NCI-H2029 treated with DMSO at 0.1 percent for 48 hours (cell line): ENCODE results near the gene CLSTN3.

Experiments
- DNase-seq: peaks from one replicate; lab custom pipeline; 2025; lab: John Stamatoyannopoulos, UW

The CLSTN3 gene

DNA sequence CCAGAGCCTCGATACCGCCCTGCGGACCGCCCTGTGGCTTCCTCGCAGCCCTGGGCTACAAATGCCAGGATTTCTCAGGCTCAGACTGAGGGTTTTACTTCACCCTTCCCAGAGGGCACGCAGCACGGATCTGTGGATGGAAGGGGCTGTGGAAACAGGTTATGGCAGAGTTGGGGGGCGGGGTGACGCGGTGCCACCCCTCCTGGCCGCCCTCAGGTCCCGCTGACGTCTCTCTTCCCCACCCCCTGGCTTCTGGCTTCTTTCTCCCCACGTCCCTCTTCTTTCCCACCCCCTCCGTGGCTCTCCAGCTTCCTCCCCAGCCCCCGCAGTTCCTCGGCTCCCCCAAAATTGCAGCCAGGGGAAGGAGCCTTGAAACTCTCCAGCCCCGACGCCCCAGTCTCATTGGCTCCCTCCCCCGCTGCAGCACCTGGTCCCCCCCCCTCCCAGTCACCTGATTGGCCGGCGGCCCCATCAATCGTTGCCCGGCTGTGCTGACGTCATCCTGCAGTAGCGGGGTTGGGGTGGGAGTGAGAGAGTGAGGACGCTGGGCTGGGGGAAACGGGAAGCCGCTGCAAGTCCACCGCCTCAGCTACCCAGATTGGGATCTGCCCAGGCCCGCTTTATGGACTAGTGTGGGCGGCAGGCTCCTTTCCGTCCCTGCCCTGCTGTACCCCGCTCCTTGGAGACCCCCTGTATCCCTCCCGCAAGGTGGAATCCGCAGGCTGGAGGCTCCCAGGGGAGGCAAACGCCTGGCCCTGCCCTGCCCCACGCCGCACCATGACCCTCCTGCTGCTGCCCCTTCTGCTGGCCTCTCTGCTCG lies at the start of gene CLSTN3:
Gene CLSTN3 (plus strand): TSS at position 500 of the 820 bp plus-strand sequence. CDS start 278 bp downstream, at position 778.
- DNase-seq = peak; percentile 32

DNA sequence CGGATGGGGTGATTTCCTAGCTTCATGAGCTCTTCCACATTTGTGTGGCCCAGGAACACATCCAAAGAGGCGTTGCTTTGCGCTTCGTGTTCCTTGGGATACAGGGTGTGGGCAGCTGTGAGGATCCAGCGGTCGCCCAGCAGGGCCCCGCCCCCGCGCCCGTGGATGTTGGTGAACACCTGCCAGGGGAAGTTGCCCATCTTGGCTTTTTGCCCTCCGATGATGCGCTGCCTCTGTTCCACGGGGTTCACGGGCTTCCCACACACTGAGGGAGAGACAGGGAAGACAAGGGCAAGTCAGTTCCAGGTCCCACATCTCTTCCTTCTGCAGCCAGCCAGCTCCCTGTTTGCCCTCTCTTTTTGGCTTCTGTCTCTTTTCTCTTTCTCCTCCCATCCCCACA lies 49.1 kb upstream of the CLSTN3 start:
- DNase-seq = no peak

DNA sequence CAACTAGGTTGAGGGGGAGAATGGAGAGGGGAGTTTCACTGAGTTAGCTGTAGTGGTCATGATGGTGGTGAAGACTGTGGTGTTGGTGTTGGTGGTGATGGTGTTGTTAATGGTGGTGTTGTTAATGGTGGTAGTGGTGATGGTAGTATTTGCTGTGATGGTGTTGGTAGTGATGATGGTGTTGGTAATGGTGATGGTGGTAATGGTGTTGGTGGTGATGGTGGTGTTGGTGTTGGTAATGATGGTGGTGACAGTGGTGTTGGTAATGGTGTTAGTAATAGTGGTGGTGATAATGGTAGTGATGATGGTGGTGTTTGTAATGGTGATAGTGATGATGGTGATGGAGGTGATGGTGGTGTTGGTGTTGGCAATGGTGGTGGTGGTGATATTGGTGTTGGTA lies 47.0 kb upstream of the CLSTN3 start:
- no peak for DNase-seq

DNA sequence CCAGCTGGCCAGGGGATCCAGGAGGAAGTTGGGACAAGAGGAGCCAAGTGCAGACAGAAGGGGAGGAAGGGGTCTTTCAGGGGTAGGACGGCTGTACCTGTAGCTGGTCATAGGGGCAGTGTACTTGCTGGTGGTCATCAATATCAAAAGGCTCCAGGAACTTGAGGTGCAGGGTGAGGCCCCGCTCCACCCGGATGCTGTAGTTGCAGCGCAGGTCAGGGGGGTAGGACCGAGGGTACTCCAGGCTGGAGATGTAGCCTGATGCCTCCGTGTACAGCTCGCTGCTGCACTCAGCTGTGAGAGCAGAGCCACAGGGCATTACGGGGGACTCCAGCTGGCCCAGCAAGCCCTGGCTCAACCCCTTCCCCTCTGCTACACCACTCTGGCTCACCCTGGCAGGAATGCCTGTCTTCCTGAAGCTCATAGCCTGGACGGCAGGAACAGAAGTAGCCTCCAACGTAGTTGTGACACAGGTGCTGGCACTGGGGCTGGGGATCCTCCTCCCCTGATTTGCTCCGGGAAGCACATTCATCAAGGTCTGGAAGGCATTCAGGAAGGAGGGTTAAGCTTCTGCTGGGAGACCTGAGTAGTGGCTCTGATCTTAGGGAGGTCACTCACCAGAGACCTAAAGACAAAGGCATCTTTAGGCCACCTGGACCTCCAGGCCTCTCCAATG lies 40.8 kb upstream of the CLSTN3 start:
- no peak for DNase-seq

DNA sequence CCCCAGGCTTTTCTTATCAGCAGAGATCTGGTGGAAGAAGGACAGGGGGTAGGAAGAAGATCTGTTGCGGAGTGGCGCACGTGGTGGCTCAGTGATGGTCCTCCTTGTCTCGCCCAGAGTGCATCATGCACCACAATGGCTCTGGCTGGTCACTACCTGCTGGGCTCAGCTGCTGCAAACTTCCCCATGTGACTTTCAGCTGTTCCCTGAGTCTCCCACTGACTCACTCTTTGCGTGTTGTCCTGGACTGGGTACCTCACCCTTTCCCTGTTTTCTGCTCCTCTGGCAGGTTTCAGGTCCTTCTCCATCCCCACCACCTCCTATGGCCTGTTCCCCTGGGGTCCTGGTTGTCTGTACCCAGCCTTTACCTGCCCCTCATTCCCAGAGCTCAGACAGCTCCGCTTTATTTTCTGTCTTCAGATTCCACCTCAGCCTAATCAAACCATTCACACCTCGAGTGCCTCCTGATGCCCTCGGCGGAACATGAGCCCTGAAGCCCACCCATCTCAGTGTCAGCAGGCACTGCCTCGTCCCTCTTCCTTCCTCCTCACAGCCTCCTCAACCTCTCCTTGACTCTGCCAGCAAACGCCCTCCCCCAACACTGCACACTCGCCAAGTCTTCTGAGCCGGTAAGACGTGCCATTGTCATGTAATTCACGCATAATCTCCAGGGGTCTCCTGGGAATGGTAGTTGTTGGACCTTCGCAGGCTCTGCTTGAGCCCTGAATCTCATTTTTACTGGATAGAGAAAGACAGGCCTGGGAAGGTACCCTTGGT lies 39.8 kb upstream of the CLSTN3 start:
- no peak for DNase-seq

DNA sequence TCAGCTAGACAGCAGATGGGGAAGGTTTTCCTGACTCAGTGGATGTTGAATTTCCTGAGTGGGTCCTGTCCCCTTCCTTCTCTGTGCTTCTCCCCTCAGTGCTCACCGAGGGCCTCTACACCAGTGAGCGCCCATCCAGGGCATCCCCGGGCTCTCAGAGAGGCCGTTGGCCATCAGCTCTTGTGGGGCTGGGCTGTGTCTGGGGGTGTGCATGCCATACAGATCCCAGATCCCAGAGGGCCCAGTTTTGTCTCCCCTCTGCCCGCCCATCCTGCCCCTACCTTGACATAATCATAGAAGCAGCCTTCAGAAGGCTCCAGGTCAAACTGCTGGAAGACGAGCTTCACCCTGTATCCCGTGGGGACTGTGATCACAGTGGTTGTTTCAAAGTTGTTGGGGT lies 39.0 kb upstream of the CLSTN3 start:
- DNase-seq = no peak

DNA sequence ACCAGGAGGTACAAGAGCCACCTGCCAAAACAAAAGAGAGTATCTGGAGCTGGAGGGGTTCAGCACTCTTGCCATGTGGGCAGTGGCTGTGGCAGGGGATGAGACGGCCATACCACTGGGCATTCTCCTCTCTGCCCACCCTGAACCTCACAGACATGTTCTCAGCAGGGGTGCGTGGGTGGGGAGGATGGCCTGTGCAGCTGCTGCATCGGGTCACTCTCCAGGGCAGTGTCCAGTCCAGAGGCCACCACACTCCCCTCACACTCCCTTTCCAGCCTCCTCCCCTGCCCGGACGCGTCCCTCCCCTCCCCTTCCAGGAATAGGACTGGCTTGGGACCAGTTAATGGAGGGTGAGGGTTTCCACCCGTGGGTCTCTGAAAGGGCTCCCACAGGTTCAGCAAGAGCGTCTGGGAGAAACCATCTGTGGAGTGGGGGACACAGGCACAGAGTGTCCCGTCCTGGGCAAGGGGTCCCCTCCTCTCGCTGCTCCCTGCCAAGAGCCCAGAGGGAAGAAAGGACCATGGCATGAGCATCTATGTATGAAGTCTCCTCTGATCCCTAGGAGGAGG lies 38.4 kb upstream of the CLSTN3 start:
- no peak for DNase-seq

DNA sequence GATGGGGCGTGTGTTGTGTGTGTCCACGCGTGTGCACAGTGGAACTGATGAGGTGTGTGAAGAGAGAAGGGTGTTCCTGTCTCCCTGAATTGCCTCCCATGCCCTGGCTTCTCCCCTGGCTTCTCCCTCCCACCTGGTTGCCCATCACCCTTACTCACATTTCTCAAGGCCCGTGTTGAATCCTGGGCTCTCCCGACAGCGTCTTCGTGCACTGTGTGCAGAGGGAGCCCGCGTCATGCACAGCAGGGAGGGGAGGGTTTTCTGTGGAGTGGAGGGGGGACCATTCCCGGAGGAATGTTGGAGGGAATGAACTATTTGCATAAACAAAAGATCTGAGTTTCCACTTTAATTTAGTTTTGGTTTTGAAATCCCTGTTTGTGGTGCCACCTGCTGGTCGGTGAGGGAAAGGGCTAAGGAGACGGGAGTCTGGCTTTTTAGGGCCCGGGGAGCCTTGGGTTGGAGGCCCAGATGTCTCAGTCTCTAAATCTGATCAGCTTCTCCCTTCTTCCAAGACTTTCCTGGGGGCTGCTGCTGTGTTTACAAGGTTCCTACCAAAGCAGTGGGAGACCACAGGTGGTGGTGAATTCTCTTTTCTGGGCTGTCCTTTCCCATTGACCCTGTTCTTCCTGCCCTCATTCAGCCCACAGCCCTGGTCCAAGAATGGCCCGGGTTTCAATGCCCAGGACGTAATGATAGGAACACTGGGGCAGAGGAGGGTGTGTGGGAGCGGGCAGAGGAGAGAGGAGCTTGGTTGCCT lies 37.8 kb upstream of the CLSTN3 start, which contains the start of gene C1R:
Gene C1R (minus strand): TSS at position 217 of the 757 bp plus-strand sequence. CDS start 57 bp downstream, at position 160.
- peak; percentile 21 for DNase-seq

DNA sequence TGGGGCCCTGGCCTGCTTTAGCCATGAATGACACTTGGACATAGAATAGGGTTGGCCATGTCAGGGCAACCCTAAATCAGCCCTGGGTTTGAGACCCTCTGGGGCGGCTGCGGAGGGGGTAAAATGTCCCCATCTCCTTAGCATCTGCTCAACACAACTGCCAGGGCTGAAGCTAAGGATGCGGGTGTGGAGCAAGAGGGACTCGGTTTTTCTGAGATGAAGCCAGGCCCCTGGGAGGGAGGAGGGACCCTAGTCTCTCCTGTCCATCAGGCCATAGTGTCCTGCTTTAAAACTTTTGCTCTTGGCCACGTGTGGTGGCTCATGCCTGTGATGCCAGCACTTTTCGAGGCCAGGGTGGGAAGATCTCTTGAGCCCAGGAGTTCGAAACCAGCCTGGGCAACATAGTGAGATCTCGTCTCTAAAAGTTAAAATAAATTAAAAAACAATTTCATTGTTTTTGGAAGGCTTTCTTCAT lies 37.1 kb upstream of the CLSTN3 start:
- no peak for DNase-seq

DNA sequence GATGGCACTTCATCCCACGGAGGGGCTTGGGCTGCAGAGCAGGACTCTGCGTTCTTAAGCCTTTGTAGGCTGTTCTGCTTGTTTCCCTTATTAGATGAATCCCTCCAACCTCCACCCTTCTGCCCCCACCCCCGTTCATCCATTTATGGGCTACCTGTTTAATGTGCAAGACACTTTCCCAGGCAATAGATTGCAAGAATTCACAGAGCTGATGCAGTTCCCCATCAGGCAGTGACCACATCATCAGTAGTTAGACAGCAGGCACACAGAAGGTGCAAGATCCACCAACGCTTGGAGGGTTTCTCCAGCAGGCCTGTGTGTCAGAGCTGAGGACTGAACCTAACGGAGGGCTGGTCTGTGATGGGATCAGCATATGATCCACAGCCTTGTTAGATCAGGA lies 36.7 kb upstream of the CLSTN3 start:
- no peak for DNase-seq

DNA sequence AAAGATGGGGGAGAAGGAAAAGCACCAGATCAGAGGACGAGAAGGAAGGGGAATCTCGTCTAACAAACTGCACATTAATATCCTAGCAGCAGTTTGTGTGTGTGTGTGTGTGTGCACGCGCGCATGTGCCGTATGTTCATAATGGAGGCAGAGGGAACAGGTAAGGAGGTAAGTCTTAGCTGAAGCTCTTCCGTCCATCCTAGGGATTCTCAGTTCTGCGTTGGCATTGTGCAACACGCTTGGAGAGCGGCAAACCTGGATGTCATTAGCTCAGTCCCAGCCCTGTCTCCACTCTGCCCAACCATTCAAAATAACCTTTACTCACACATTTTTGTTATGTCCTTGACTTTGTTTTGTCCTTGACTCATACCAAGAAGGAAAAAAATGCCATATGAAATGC lies 36.3 kb upstream of the CLSTN3 start:
- DNase-seq = no peak

DNA sequence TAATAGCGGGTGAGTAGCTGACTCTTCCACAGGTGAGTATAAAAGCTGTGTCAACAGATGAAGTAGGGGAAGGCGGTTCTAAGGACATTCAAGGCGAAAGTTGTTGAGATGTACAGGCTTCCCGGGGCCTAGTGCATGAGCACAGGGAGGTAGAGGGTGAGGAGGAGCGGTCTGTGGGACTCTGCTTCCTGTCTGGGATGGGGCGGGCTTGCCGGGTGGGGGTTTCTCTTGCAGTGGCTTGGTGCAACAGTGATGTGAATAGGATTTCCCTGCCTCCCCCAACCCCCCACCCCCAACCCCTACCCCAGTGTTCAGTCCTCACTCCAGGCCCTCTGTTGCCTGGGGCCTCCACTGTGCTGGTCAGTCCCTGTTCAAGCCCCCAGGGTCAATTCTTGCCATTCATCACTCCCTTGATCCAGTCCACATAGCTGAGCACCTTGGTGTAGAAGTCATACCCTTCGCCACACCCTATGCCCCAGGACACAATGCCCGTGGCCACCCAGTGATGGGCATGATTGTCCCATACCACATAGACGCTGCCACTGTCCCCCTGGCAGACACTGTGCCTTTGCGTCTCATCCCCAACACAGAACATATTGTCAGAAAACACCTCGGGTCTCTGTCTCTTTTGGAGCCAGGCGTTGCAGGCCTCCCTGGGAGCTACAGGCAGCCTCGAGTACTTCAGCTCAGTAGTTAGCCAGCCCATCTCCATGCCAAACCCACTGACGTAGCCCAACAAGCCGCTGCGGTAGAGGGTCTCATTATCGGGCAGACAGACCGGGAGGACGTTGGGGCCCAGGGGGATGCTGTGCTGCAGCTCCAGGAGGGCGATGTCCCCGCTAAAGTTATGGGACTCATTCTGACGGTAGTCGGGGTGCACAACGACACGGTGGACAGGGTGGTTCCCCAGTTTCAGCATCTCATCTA lies 33.9 kb upstream of the CLSTN3 start:
- DNase-seq = no peak

DNA sequence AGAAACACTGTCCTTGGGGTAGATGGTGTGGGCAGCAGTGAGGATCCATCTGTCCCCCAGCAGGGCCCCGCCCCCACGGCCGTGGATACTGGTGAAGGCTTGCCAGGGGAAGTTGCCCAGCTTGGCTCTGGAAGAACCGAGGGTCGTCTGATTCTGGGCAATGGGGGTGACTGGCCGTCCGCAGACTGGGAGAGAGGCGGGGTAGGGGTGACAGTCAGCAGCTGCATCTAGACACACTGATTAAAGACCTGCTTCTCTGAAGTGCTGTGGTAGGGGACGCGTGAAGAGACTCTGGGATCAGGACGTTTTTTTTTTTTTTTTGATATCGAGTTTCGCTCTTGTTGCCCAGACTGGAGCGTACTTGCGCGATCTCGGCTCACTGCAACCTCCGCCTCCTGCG lies 33.2 kb upstream of the CLSTN3 start:
- DNase-seq = peak; percentile 11

DNA sequence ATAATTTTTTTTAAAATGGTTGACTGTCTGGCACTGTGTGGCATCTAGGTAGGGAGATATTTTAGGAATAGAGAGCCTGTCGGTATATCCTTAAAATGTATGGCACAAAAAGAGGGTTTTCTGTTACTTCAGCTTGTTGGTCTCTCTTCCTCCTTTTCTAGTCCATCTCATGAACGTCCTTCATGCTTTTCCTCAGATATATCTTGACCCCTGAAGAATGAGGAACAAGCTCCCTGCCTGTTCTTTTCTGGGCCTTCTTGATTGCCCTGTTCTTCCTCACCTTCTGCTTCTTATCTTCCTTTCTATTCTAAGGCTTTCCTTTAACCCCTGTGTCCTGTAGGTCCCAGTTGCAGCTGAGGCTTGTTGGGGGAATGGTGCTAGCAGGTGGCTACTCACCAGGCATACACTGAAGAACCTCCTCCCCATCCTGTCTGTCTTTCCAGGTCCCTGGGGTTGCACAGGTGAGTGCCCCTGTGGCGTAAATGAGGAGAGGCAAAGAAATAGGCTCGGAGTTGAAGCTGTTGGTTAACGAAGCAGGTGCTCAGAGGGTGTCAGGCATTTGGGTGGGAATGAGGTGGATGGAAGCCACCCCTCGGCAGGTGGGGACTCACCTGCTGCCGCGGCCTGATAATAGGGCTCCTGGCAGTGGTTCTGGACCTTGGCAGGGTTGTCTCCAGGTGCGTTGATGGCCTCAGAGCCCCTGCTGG lies 30.7 kb upstream of the CLSTN3 start:
- DNase-seq = no peak

DNA sequence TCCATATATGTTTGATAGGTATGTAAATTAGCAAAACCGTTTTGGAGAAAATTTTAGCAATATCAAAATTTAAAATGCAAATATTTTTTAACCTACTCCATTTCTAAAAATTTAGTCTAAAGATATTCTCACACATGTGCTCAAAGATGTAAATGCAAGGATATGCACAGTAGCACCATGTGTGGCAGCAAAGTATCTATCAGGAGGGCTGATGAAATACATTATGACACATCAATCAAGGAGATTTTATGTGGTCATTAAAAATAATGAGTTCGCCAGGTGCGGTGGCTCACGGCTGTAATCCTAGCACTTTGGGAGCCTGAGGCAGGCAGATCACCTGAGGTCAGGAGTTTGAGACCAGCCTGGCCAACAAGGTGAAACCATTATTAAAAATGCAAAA lies 29.9 kb upstream of the CLSTN3 start:
- no peak for DNase-seq

DNA sequence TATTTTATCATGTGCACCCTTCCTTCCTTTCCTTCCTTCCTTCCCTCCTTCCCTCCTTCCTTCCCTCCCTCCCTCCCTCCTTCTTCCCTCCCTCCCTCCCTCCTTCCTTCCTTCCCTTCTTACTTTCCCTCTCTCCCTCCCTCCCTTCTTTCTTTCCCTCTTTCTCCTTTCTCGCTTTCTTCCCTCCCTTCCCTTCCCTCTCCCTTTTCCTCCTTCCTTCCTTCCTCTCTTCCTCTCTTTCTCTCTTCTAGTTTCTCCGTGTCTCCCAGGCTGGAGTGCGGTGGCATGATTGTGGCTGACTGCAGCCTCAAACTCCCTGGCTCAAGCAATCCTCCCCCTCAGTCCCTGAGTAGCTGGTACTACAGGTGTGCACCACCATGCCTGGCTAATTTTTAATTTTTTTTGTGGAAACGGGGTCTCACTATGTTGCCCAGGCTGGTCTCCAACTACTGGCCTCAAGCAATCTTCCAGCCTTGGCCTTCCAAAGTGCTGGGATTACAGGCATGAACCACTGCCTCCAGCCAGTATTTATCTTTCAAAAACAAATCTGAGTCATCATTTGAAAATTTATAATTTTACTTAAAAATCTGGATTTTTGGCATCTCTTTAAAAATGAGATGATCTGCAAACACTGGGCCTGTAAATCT lies 29.0 kb upstream of the CLSTN3 start:
- no peak for DNase-seq

DNA sequence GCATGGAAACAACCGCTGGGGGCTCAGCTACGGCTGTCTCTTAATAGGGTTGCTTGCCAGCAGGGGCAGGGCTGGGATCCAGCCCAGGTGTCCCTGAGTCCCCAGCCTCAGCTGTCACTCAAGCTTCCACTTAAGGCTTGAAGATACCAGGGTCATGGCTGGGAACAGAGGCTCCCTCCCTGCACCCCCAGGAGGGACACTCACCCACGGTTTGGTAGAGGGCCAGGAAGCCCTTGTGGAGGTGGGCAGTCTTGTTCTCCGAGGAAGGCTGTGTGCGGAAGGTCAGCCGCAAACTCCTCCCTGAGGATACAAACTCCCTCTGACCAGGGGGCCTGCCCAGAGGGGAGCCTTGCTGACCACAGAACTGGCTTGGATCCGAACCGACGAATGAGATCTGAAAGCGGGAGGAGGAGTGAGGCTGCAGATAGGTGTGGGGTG lies 28.5 kb upstream of the CLSTN3 start:
- no peak for DNase-seq

DNA sequence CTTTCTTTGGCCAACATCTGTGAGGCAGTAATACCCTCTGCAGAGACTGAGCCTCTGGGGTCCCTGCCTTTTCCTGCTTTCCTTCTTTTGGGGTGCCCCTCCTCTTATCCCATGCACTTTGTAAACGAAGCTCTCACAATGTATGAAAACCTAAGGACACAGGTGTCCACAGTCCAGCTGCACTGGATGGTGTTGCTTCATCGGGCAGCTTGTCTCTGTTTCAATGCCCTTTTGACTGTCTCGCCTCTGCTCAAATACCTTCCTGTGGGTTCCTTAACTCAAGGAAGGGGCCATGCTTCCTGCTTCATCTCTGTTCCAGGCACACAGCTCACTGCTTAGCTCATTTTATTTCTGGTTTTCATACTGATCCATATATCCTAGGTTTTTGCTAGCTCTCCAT lies 27.6 kb upstream of the CLSTN3 start:
- no peak for DNase-seq
